ENCODE results near the gene KLHDC7B.

- no peak for TF ChIP-seq CTCF (IDR thresholded peaks at IDR 0.05)
- no peak for TF ChIP-seq POLR2A (IDR thresholded peaks at IDR 0.05)
- TF ChIP-seq EP300 (IDR thresholded peaks at IDR 0.05): no peak
- TF ChIP-seq POLR2AphosphoS5 (IDR thresholded peaks at IDR 0.05): no peak
Observed at GRCh38 chr22:50508897-50509296, 36.8 kb upstream of the KLHDC7B start.

Measured in upper lobe of left lung (tissue), 4 donors.